Stimulated activated CD4-positive, alpha-beta T cell treated with anti-CD3 and anti-CD28 coated beads, Interleukin-4, amount 100 ng/mL, for 24 hours (primary cell): ENCODE results near the gene GRK4.
"Not testable (repeated sequence)": the region's sequence is repeated elsewhere in the genome, so short reads cannot be mapped to it uniquely, and the experiment has no call there.

Experiments
- DNase-seq: peaks from one replicate; pipeline ENCODE4 v3.0.0-alpha.2; 2020

GRK4 gene

DNA sequence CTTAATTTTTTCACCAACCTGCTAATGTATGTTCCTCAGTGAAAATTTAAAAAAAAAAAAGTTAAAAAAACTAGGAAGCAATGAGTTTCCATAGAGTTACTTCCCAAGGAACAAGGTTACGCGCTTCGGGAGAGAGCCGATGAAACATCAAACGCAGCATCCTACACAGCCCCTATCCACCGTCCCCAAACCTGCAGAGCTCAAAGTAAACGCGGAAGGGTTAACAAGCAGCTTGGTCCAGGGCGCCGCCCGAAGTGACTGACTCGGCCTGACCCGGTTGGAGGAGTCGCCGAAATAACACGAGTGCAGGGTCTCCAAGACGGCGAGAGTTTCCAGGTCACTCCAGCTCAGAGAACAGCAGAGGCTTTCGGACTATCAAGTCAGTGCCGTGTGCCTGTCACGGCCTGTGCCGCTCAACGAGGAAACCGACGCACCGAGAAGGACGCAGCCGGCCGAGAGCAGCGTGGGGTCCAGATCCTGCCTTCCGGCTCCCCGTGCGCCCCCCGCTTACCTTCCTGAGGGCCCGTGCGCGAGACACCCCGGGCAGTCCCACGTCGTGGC is 677 bp upstream of the GRK4 start:
- DNase-seq, result peak; percentile 48

DNA sequence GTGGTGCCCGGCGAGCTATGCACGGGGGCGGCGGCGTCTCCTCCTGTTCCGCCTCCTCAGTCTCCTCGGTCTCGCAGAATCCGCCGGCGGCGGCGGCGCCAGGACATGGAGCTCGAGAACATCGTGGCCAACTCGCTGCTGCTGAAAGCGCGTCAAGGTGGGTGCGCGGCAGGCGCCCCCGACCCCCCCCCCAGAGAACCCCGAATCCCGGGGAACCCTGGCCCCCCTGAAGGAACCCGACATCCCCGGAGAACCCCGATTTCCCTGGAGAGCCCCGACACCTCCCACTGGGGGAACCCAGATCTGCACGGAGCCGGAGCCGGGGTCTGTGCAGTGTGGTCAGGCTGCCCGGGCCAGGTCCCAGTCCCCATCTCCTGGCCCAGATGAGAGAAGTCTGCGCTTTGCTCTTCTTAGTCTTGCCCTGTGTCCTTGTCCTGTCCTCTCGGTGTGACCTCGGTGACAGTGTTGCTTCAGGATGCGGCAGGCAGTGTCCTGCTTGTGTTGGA is 648 bp downstream of the GRK4 start:
- no peak for DNase-seq

DNA sequence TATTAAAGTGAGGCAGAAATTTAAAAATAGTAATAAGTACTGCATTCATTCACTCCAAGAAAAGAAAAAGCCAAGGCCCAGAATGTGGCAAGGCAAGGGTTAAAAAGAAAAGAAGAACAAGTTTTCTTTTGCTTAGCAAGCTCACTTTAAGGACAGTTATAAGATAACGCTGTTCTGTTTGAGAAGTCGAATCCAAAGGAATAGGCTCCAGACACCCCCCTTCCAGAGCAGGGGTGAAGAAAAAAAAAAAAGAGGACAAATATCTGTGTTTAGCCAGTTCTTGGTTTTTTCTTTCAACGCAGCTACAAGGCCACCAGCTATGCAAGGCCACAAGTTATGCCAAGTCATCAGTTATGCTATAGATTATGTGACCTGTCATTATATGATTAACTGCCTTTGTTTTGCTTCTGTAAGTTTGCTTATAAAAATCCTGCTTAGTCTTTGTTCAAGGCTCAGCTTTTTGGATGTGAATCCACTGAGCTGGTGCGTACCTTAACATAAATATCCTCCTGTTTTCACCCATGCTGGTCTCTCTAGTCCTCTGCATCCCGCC is 1.4 kb downstream of the GRK4 start:
- DNase-seq, result no peak

DNA sequence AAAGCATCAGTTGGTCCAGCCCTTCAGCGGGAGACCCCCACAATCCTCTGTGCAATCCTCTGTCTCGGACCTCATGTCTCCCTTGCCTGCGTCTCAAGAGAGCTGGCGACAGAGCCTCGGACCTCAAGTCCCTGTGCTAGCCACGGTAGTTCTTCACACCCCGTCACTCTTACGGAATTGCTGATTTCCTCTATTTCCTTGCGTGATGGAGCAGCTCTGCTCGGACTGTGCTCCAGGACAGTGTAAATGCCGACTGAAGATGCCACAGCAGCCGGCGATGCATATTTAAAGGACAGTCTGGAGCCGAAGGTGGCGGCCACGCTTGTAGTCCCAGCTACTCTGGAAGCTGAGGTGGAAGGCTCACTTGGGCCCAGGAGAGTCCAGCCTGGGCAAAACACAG is 1.9 kb downstream of the GRK4 start:
- no peak for DNase-seq

DNA sequence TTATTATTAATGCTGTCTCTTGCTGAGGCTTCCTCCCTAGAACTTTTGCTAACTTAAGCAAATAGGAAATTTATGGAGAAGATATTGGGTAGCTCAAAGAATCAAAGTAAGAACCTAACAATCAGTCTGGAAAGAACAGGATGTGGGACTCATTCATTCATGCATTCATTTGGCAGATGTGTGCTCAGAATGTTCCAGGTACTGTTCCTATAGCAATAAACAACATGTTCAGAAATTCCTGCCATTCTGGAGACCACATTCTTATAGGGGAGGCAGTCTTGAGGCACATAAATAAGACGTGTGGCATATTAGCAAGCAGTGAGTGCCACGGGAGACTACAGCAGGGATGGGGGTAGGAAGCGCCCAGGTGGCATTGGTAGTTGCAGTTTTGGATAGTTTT is 5.0 kb downstream of the GRK4 start:
- DNase-seq, result no peak

DNA sequence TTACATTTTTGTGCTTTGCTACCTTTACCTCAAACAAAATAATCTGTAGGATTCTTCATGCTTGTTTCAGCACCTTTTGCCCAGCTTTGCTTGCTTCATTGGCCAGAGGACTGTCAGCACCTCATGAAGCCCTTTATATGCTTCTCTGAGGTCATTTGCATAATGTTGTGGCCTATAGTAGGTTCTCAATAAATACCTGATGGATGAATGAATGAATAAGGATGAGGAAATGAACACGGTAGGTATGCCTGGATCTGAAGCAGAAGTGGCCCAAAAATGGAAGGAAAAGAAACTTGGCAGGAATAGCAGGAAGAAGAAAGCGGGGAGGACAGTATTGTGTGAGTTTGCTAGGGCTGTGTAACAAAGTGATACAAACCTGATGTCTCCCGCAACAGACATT is 7.9 kb downstream of the GRK4 start:
- no peak for DNase-seq

DNA sequence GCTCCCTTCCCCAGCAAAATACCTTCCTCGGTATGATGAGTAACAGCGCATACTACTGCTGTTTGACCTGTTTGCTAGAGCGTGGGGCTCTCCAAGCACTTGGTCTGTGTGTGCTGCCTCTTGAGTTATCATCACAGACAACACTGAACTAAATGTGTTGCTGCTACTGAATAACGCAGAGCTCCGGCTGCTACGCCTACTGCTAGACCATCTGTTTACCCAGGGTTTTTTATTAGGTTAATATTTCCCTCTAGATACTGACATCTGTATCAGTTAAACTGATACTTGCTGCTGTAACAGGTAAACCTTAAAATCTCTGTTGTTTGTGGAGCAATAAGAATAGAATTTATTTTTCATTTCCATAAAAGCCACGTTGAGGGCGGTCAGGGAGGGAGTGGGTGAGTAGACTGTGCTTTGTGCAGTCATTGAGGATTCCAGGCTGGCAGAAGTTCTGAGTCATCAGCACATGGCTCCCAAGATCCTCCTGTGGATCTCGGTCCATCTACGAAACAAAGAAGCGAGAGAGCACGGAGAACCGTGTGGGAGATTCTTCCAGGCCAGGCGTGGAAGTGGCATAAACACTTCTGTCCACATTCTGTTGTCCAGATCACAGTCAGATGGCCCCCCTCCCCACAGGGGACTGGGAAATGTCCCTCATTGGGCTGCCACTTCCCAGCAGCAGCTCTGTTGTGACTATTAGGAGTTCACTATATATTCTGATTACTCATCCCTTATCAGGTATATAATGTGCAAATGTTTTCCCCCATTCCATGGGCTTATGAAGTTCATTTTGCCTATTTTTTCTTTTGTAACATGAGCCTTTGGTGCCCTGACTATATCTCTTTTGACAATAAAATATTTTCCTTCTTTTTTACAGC is 14.1 kb downstream of the GRK4 start:
- no peak for DNase-seq

DNA sequence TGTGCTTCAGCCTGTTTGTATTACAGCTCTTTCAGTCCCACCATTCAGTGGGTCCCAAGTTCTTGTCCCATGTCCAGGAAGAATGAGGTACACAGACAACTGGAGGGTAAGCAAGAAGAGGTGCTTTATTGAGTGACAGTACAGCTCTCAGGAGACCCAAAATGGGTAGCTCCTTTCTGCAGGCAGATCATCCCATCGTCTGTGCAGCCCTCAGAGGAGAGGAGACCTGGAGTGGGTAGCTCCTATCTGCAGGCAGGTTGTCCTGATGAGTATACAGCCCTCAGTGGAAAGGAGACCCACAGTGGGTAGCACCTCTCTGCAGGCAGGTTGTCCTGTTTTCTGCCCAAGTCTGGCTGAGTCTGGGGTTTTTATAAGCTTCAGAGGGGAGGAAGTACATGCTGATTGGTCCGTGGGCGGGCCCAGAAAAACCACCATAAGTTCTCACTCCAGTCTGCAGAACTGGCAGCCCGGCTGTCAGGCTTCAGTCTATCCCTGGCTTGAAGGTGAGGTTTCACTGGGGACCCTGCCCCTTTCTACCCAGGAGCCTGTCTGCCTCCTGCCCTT is 18.0 kb downstream of the GRK4 start:
- no peak for DNase-seq

DNA sequence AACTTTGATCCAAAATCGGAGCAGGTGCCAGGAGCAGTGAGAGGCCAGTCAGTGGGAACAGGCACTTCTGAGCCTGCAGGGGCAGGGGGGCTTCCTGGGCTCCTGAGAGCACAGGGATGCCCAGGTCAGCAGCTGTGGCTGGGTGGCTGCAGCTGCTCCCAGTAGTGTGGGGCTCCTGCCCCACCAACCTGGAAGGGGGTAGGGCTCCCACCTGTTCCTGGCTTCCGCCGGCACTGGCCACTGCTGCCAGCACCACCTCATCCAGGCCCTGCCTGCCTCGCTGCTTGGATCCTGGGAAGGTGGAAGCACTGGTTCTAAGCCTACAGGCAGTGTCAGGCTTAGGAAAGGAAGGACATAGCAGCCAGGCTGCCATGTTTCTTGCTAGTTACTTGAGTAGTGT is 18.6 kb downstream of the GRK4 start:
- DNase-seq, result no peak

DNA sequence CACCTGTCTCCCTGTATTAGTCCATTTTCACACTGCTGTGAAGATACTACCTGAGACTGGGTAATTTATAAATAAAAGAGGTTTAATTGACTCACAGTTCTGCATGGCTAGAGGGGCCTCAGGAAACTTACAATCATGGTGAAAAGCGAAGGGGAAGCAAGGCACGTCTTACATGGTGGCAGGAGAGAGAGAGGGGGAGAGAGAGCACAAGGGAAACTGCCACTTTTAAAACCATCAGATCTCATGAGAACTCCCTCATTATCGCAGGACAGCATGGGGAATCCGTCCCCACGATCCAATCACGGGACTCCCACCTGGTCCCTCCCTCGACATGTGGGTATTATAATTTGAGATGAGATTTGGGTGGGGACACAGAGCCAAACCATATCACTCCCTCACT is 20.3 kb downstream of the GRK4 start:
- not testable (repeated sequence) for DNase-seq

DNA sequence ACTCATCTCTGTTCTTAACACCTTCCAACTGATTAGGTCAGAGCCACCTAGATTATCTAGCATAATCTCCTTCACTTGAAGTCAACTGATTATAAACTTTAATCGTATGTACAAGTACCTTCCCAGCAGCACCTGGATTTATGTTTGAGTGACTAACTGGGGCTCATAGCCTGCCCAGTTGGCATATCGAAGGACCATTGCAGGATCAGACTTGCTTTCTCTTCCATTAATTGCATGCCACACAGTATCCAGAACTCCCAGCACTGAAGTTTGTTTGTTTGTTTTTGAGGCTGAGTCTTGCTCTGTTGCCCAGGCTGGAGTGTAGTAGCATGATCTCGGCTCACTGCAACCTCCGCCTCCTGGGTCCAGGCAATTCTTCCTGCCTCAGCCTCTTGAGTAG is 27.9 kb downstream of the GRK4 start:
- no peak for DNase-seq

DNA sequence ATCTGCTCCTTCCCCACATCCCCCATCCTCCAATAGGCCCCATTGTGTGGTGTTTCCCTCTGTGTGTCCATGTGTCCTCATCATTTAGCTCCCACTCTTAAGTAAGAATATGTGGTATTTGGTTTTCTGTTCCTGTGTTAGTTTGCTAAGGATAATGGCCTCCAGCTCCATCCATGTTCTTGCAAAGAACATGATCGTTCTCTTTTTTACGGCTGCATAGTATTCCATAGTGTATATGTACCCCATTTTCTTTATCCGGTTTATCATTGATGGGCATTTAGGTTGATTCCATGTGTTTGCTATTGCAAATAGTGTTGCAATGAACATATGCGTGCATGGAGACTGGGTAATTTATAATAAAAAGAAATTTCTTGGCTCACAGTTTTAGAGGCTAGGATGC is 31.5 kb downstream of the GRK4 start:
- no peak for DNase-seq

DNA sequence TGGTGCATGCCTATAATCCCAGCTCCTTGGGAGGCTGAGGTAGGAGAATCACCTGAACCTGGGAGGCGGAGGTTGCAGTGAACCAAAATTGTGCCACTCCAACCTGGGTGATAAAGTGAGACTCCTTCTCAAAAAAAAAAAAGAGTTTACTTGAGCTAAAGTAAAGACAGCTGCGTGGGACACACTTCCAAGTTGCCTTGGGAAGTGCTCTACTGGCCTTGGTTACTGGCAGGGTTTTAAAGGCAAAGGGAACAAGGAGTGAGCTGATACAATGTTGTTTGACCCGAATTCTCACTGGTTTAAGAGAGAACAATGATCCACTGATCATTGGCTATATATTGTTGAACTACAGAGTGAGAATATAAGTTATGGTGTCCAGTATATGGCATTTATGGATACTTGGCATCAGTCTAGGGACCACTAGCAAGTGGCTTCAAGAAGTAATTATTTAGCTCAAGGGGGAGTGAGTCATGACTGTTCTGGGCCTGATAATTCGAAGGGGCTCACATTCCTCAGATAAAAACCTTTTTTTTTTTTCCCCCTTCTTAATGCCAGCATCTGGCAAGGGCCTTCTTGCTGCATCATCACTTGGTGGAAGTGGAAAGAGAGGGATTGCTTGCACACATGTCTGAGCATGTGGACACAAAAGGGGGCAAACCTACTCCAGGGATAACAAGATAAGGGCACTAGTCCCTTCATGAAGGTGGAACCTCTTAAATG is 32.3 kb downstream of the GRK4 start:
- DNase-seq, result no peak

DNA sequence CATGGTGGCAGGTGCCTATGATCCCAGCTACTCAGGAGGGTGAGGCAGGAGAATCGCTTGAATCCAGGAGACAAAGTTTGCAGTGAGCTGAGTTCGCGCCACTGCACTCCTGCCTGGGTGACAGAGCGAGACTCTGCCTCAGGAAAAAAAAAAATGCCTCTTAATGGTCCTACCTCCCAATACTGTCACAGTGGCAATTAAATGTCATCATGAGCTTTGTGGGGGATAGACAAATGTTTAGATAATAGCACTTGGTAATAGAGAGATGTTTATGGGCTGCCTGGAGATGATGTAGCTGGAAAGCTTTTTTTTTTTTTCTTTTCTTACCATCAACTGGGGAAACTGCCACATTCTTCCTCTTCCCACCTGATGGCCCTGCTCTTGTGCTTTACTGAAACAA is 33.0 kb downstream of the GRK4 start:
- no peak for DNase-seq

DNA sequence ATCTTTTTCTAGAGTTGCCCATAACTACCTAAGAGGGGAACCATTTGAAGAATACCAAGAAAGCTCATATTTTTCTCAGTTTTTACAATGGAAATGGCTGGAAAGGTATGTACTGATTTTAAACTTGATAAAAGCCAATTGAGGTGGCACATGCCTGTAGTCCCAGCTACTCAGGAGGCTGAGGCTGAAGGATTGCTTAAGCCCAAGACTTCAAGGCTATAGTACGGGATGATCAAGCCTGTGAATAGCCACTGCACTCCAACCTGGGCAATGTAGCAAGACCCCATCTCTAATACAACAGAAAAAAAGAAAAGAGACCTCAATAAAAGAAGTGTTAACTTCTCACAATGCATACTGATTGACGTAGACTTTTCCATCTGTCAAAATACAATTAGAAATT is 44.4 kb downstream of the GRK4 start:
- DNase-seq, result no peak

DNA sequence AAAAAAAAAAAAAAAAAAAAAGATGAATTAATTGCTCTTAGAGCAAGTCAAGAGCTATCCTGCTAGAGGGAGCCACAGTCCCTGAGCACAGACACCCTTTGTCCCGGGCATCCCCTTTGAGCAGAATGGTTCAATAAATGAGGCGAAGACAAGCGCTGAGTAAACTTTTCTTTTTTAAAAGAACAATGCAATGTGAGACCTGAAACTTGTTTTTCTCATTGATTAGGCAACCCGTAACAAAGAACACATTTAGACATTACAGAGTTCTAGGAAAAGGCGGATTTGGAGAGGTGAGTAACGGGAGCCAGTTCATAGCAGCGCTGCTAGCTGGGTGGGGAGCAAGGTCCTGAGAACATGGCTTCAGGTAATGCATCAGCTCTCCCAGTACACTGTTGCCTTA is 46.1 kb downstream of the GRK4 start:
- peak; percentile 23 for DNase-seq

DNA sequence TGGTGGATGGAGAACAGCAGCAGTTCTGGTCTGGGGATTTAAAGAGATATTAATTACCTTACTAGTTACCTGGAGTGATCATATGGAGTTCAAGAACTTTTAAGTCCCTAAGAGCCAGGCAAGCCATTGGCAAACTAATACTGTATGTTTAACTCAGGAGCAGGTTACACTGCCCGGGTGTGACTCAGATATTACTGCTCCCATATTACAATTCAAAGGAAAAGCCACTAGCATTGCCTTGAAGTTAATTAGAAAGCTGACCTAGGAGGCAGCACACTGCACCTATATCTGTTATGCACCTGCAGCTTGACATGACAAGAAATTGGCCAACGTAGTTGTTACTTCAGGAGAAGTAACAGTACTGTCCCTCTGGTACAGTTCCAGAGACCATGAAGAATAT is 47.2 kb downstream of the GRK4 start:
- DNase-seq, result no peak

DNA sequence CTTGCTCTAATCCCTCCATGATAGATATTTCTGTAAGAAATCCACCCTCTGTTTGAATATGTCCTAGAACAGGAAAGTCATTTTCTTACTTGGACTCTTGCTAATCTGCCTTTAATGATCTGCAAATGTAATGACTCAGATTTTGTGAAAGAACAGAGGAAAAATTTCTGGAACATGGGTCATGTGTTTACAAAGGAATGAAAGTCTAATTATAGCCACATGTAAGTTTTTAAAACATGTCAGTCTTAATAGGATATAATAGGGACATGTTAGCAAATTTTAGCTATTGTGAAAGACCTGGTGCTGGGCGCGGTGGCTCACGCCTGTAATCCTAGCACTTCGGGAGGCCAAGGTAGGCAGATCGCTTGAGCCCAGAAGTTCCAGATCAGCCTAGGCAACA is 47.6 kb downstream of the GRK4 start:
- DNase-seq, result no peak

DNA sequence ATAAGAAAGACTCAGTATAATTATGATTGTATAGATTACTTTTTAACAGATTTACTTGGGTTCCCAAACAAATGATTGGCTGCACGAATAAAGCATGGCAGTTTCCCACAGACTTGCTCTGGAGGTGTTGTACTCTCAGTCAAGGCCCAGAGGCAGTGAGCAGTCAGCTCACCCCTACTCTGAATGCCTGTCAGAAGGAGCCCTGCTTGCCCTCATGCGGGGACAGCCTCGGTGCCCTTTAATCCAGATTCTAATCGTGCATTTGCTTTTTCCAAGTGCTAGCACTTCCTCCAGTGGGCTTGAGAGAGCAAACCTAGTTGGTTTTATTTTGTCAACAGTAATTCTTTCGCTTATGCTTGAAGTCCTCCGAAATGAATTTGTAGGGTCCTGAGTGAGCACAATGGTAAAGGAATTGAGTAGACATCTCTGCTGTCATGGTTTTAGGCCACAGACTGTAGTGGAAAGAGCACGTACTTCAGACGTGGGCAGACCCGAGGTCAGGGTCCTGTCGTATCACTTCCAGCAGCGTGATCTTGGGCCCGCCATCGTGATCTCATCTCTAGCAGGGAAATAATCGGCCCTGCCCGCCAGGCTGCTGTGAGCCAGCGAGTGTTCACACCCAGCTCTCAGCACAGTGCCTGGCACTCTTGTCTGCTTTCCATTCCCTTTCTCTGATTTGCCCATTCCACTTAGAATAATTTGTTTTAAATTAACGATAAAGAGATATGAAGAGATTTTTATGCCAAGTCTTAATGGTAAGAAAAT is 48.3 kb downstream of the GRK4 start:
- DNase-seq, result no peak

DNA sequence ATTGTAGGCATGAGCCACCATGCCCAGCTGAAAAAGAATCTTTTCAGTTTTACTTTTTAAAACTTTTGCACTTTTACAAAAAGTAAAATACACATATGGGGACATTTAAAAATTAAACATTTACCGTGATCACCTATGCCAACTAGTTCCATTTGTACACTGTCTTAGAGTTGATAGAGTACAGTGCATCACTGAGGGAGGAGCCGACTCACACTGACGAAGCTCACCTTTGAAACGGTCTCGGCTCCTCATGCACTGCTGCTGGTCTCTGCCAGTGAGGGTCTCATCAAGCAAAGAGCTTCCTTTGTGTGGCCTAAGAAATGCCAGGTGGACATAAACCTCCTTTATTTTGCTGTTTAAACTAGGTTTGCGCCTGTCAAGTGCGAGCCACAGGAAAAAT is 50.0 kb downstream of the GRK4 start:
- no peak for DNase-seq

DNA sequence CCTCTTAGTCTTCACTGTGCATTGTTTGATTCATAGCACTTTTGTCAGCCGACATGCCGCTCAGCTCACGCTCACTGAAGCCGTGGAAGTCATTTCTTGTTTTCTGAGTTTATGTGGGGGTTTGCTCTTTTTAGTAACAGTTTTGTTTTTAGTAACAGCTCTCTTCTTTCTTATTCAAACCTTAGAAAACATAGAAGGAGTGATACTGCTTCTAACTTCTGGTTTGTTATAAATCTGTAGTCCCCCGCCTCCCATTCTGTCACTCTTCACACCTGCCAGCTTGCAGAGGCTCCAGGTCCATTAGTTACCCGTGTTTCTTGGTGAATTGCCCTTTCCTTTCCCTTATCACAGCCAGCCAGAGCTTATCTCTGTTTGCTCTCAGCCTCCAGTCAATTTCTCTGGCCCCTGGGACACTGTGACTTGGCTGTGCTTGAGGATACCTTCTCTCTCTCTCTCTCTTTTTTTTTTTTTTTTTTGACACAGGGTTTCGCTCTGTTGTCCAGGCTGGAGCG is 50.5 kb downstream of the GRK4 start:
- DNase-seq, result peak; percentile 18

DNA sequence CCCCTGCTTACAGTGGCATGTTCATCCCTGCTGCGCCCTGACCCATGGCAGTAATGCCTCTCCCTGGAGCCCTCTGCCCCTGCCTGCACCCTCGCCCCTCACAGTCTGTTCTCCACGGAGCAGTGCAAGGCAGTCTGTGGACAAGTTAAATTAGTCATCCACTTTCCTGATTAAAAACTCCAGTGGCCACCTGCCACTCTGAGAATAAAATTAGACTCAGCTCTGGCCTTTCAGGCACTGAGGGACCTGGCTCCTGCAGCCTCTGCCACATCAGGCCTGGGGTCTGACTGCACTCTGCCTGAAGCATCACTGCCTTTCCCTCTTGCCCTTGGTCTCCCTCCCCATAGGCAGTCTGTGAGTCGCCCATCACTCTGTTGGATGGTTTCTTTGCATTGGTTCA is 53.6 kb downstream of the GRK4 start:
- no peak for DNase-seq
